GM18511 (cell line): ENCODE measurements around the gene TPP2.

Experiments used
- ATAC-seq: cut with Tn5 transposase; IDR thresholded peaks from one replicate; pipeline ENCODE4 v1.9.1; 2021; ENCODE audit warnings: mild to moderate bottlenecking, moderate library complexity; ENCODE audit not compliant: unreplicated experiment

Gene TPP2

GRCh38 chr13:102718746-102719145 lies 122.0 kb downstream of the TPP2 start:
- ATAC-seq = no peak

- no peak for ATAC-seq
Observed at GRCh38 chr13:102721800-102722231, 125.0 kb downstream of the TPP2 start.

GRCh38 chr13:102724923-102725322 lies 128.1 kb downstream of the TPP2 start:
- ATAC-seq = no peak

- no peak for ATAC-seq
Observed at GRCh38 chr13:102726430-102726829, 129.6 kb downstream of the TPP2 start.
